ENCODE results near the gene ERP27.

ERP27 gene

GRCh38 chr12:14938301-14938700, at the start of gene ERP27:
ERP27 (minus strand) TSS chr12:14938537; CDS start chr12:14938508, 29 bp downstream.
- DNase-seq: no peak

- DNase-seq: no peak
Observed at GRCh38 chr12:14988035-14988434, 49.7 kb upstream of the ERP27 start.

- DNase-seq: no peak
Observed at GRCh38 chr12:14986449-14986848, 48.1 kb upstream of the ERP27 start.

GRCh38 chr12:14984766-14985285, 46.5 kb upstream of the ERP27 start:
- DNase-seq: no peak

- no peak for DNase-seq
Observed at GRCh38 chr12:14984036-14984435, 45.7 kb upstream of the ERP27 start.

GRCh38 chr12:14982991-14983390, 44.7 kb upstream of the ERP27 start:
- DNase-seq: no peak

- DNase-seq: no peak
Observed at GRCh38 chr12:14982562-14982961, 44.2 kb upstream of the ERP27 start.

GRCh38 chr12:14981049-14981448, 42.7 kb upstream of the ERP27 start:
- DNase-seq: no peak

- no peak for DNase-seq
Observed at GRCh38 chr12:14979468-14979867, 41.1 kb upstream of the ERP27 start.

- DNase-seq: no peak
Observed at GRCh38 chr12:14976658-14977057, 38.3 kb upstream of the ERP27 start.

- DNase-seq: no peak
Observed at GRCh38 chr12:14975457-14975856, 37.1 kb upstream of the ERP27 start.

- no peak for DNase-seq
Observed at GRCh38 chr12:14974633-14975032, 36.3 kb upstream of the ERP27 start.

- no peak for DNase-seq
Observed at GRCh38 chr12:14972816-14973215, 34.5 kb upstream of the ERP27 start, which contains the start of gene PDE6H. PDE6H (plus strand) TSS chr12:14973042; CDS start chr12:14978013, 4,971 bp downstream.

- no peak for DNase-seq
Observed at GRCh38 chr12:14970473-14970872, 32.1 kb upstream of the ERP27 start.

GRCh38 chr12:14968478-14968877, 30.1 kb upstream of the ERP27 start:
- no peak for DNase-seq

GRCh38 chr12:14965221-14965620, 26.9 kb upstream of the ERP27 start:
- no peak for DNase-seq

- no peak for DNase-seq
Observed at GRCh38 chr12:14964406-14964805, 26.1 kb upstream of the ERP27 start.

- no peak for DNase-seq
Observed at GRCh38 chr12:14963520-14963919, 25.2 kb upstream of the ERP27 start.

- no peak for DNase-seq
Observed at GRCh38 chr12:14962797-14963196, 24.5 kb upstream of the ERP27 start.

- DNase-seq: no peak
Observed at GRCh38 chr12:14962153-14962539, 23.8 kb upstream of the ERP27 start.

GRCh38 chr12:14961466-14962152, 23.3 kb upstream of the ERP27 start, which contains the start of gene ARHGDIB:
ARHGDIB (minus strand) TSS chr12:14961601; CDS start chr12:14950712, 10,889 bp downstream.
- DNase-seq: peak in 1 of 2 donors; percentile 23

GRCh38 chr12:14960548-14961465, 22.5 kb upstream of the ERP27 start:
- no peak for DNase-seq

GRCh38 chr12:14959916-14960496, 21.7 kb upstream of the ERP27 start:
- no peak for DNase-seq

Data from hippocampal formation (tissue), 2 donors.